OCI-M1 (cell line): ENCODE results near the gene GTF3C2.

Experiments used
- DNase-seq: peaks from one replicate; lab custom pipeline; 2025; lab: John Stamatoyannopoulos, UW

Gene GTF3C2, protein sequence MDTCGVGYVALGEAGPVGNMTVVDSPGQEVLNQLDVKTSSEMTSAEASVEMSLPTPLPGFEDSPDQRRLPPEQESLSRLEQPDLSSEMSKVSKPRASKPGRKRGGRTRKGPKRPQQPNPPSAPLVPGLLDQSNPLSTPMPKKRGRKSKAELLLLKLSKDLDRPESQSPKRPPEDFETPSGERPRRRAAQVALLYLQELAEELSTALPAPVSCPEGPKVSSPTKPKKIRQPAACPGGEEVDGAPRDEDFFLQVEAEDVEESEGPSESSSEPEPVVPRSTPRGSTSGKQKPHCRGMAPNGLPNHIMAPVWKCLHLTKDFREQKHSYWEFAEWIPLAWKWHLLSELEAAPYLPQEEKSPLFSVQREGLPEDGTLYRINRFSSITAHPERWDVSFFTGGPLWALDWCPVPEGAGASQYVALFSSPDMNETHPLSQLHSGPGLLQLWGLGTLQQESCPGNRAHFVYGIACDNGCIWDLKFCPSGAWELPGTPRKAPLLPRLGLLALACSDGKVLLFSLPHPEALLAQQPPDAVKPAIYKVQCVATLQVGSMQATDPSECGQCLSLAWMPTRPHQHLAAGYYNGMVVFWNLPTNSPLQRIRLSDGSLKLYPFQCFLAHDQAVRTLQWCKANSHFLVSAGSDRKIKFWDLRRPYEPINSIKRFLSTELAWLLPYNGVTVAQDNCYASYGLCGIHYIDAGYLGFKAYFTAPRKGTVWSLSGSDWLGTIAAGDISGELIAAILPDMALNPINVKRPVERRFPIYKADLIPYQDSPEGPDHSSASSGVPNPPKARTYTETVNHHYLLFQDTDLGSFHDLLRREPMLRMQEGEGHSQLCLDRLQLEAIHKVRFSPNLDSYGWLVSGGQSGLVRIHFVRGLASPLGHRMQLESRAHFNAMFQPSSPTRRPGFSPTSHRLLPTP

GRCh38 chr2:27356382-27357181, at the start of gene GTF3C2:
Gene GTF3C2, minus strand, starts transcription at chr2:27356764. Its CDS starts 13,210 bp downstream, at chr2:27343554.
- DNase-seq: peak; percentile 99

- DNase-seq: no peak
These were observed 44.0 kb upstream of the GTF3C2 start for GRCh38 chr2:27400348-27401135.

DNA sequence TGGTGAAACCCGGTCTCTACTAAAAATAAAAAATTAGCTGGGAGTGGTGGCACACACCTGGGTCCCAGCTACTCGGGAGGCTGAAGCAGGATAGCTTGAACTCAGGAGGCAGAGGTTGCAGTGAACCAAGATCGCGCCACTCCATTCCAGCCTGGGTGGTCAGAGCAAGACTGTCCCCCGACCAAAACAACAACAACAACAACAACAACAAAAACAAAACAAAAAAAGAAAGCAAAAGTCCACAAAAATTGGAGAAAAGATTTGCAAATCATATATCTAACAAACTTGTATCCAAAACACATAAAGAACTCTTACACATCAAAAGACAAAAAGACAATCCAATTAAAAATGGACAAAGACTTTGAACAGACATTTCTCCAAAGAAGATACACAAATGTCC, 42.4 kb upstream of the GTF3C2 start:
- DNase-seq: no peak

DNA sequence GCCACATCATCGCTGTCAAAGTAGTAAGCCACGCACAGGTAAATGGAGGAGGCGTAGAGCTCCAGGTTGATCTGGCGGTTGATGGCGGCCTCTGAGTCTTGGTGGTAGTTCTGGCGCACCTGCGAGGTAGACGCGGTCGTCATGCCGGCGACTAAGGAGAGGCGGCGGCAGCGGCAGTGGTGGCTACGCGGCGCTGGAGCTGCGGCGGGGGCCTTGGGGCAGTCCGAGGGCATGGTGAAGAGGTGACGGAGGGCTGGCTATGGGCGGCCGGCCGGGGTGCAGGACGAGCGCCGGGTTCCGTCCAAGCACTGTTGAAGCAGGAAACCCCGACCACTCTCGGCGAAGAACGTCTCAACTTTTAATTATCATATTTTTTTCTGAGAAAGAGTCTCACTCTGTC, 36.7 kb upstream of the GTF3C2 start:
- no peak for DNase-seq

- DNase-seq: no peak
These were observed 34.5 kb upstream of the GTF3C2 start for GRCh38 chr2:27390822-27391679.

GRCh38 chr2:27381577-27382181, 25.1 kb upstream of the GTF3C2 start:
- DNase-seq: no peak

DNA sequence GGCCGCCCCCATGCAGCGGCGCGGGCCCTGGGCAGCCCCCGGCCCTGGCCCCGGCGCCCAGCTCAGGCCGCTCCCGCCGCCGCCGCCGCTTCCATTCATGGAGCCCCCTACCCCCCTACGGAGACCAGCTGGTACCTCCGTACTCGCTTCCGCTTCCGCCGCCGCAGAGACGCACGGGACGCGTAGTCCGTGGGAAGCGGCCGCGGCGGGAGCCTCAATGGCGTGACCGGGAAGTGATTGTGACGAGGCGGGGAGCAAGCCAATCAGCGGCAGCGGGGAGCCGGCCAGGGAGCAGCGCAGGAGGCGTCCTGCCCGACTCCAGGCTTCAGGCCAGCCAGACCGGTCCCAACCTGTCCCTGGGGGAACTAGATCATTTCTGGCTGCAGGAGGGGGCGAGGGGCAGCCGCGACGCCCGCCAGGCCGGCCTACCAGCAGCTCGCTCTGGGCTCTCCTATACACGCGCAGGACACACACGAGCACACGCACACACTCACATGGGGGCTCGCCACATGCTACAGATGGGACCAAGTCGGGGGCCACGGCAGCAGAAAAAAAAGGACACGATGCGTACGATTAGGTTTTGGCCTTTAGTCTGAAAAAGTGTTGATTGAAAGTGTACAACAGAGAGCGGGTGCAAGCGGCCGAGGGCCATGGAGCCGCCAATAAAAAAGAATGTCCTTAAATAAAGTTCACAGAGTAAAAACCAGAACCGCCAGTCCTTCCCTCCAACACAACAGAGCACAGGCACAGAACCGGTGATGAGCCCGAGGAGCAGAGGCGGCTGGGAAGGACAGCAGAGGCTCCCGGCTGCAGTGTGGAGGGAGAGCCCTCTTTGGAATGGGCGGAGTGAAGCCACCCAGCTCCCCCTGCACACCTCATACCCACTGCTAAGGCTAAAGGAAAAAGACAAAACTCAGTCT, 24.3 kb upstream of the GTF3C2 start, which contains the start of gene ZNF513:
ZNF513 (minus strand) TSS at position 109 of the 920 bp plus-strand sequence. CDS start 208 bp downstream, outside the sequence.
- DNase-seq: peak; percentile 96

- DNase-seq: peak; percentile 86
These were observed 23.5 kb upstream of the GTF3C2 start for GRCh38 chr2:27379836-27380625.

GRCh38 chr2:27379383-27379835, 22.8 kb upstream of the GTF3C2 start:
- DNase-seq: peak; percentile 53

- no peak for DNase-seq
These were observed 22.3 kb upstream of the GTF3C2 start for GRCh38 chr2:27378809-27379290.

DNA sequence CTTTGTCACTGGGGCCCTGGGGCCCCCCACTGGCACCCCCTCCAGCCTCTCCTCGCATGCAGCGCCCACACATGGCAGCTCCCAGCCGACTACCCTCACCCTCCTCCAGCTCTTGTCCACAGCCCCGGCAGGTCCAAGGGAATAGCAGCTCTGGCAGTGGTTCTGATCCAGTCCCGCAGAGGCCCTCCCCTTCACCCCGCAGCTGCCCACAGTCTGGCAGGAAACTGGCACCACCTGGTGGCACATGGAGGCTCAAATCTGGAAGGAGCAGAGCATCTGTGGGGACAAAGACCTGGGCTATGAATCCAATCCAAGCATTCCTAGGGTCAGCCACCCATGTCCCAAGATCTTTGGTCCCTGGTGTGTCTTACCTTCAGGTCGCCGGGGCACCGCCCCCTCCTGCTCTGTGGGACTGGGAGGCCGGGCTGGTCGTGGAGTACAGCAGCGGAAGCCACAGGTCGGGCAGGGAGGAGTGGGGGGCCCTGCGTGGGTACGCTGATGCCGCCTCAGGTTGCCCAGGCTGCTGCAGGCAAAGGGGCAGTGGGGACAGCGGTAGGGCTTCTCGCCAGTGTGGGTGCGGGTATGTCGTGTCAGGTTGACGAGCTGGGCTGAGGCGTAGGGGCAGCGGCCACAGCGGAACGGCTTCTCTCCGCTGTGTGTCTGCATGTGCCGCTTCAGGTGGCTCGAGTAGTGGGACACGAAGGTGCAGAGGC, 21.7 kb upstream of the GTF3C2 start:
- DNase-seq: no peak

- no peak for DNase-seq
These were observed 21.1 kb upstream of the GTF3C2 start for GRCh38 chr2:27377618-27378095.

DNA sequence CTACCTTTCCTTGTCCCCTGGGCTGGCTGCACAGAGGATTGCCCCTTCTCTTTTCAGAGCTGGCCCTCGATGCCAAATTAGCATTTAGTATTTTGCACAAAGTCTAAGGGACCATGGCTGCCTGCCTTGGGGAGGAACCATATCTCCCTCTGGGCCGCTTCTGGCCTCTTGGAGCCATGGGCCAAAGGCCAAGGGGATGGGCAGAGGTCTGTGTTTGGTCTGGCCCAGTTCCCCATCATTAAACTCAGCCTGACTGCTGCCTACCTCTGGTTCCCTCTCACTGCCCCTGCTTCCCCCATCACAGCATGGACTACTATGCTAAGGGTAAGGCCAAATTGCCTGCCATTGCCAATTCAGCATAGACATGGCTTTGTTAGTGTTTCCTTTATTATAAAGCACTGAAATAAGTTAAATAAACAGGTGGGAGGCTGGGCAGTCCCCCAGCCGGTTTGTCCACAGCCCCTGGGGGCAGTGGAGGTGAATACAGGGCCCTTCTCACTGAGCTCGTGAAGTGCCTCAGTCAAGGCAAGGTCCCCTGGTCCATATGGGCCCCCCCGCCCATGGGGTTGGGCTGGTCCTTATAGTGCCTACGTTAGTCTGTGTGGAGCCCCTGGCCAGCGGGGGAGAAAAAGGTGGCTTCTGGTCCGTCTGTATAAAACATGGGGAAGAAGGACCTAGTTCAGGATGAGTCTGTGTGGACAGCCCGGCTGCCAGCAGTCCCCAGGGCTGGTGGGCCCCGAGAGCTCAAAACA, 20.5 kb upstream of the GTF3C2 start:
- DNase-seq: no peak

GRCh38 chr2:27376151-27376865, 19.7 kb upstream of the GTF3C2 start:
- no peak for DNase-seq

GRCh38 chr2:27375513-27376099, 19.0 kb upstream of the GTF3C2 start:
- no peak for DNase-seq
